ENCODE results near the gene ODF2. TPM values are rescaled to one million over a fixed set of nuclear protein-coding genes. Genes with fewer than 3 reads are reported as not detected.
"Not testable (repeated sequence)": the region's sequence is repeated elsewhere in the genome, so short reads cannot be mapped to it uniquely, and the experiment has no call there.

Gene ODF2
- total RNA-seq, 5 donors from 2014 or later (not counting 1 experiment from before 2014, with no cell fraction given) = 26.0 to 35.7 (median 33.1) TPM

DNA sequence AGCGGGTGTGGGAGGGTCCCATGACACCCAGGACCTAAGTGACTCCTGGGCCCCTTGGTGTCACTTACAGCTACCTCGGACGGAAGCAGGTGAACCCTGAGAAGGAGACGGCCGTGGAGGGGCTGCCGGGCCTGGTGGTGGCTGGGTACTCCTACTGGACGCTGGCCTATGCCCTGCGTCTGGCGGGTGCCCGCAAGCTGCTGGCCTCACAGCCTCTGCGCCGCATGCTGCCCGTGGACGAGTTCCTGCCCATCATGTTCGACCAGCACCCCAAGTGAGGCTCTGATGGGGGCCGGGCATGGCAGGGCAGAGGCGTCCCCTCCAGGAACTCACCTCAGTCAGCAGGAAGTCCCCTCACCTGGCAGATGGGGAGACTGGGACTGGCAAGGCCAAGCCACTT, 21.5 kb upstream of the ODF2 start:
- ChIA-PET POLR2A (no interaction called here), CTCF (no interaction called here)
- no peaks in the 10 kb centered on the region for H3K36me3 Mint-ChIP-seq
- no peak for DNase-seq
- no peaks in the 10 kb centered on the region for H3K27me3 Mint-ChIP-seq
- no peak overlapping the region for H3K4me3 ChIP-seq (ENCODE audit: control insufficient read depth in 1 of 2, extremely low read depth in 1 of 2, low read length in 1 of 2)
- no peaks in the 10 kb centered on the region for H3K9me3 ChIP-seq
- no peak overlapping the region for H3K4me3 Mint-ChIP-seq
- ATAC-seq (replicated peaks in 1 of 4) = no peak
- H3K4me1 ChIP-seq (ENCODE audit: control insufficient read depth in 1 of 2, extremely low read depth in 1 of 2, insufficient read depth in 2 of 2, low read length in 2 of 2) = peaks cover 0 to 11% of the 10 kb centered on the region in 2 experiments
- no peaks in the 10 kb centered on the region for H3K9me3 Mint-ChIP-seq
- H3K36me3 ChIP-seq (ENCODE audit: control insufficient read depth in 2 of 2, extremely low read depth in 1 of 2, insufficient read depth in 1 of 2, low read length in 1 of 2) = no peaks in the 10 kb centered on the region
- H3K27me3 ChIP-seq (replicated peaks in 1 of 2; ENCODE audit: control insufficient read depth in 2 of 2, extremely low read depth in 1 of 2, insufficient read depth in 2 of 2, low read length in 1 of 2) = no peaks in the 10 kb centered on the region
- H3K4me1 Mint-ChIP-seq = peaks cover 4 to 5% (median 4%) of the 10 kb centered on the region in 3 donors
- 84% methylated on average over 9 of the region's 17 CpGs for WGBS (ENCODE audit: insufficient coverage)
- no peak overlapping the region for H3K27ac Mint-ChIP-seq
- no peak overlapping the region for H3K27ac ChIP-seq (ENCODE audit: low read length)

- H3K4me1 Mint-ChIP-seq = peaks cover 4 to 5% (median 4%) of the 10 kb centered on the region in 3 donors
- H3K4me3 ChIP-seq (ENCODE audit: control insufficient read depth in 1 of 2, extremely low read depth in 1 of 2, low read length in 1 of 2) = no peak overlapping the region
- 95% methylated on average over 11 of the region's 18 CpGs for WGBS (ENCODE audit: insufficient coverage)
Measured at GRCh38 chr9:128435611-128436010, 20.2 kb upstream of the ODF2 start.

GRCh38 chr9:128438343-128439109, 17.3 kb upstream of the ODF2 start:
- Mint-ChIP-seq H3K27me3 (no peaks in the 10 kb centered on the region), H3K4me1 (peaks cover 4 to 5% (median 4%) of the 10 kb centered on the region in 3 donors), H3K27ac (no peak overlapping the region), H3K4me3 (no peak overlapping the region), H3K36me3 (no peaks in the 10 kb centered on the region), H3K9me3 (no peaks in the 10 kb centered on the region)
- ChIA-PET POLR2A (no interaction called here), CTCF (no interaction called here)
- DNase-seq (peak; percentile 35 to 85 (median 71)), ATAC-seq (replicated peaks in 1 of 4) (peak; percentile 84 to 95 (median 92))
- H3K4me3 ChIP-seq (ENCODE audit: control insufficient read depth in 1 of 2, extremely low read depth in 1 of 2, low read length in 1 of 2) = no peak overlapping the region
- no peaks in the 10 kb centered on the region for H3K36me3 ChIP-seq (ENCODE audit: control insufficient read depth in 2 of 2, extremely low read depth in 1 of 2, insufficient read depth in 1 of 2, low read length in 1 of 2)
- no peaks in the 10 kb centered on the region for H3K9me3 ChIP-seq
- 47% methylated on average over 9 of the region's 12 CpGs for whole genome bisulfite sequencing (ENCODE audit: insufficient coverage)
- no peak overlapping the region for H3K27ac ChIP-seq (ENCODE audit: low read length)
- peaks cover 0 to 11% of the 10 kb centered on the region in 2 experiments for H3K4me1 ChIP-seq (ENCODE audit: control insufficient read depth in 1 of 2, extremely low read depth in 1 of 2, insufficient read depth in 2 of 2, low read length in 2 of 2)
- no peaks in the 10 kb centered on the region for H3K27me3 ChIP-seq (replicated peaks in 1 of 2; ENCODE audit: control insufficient read depth in 2 of 2, extremely low read depth in 1 of 2, insufficient read depth in 2 of 2, low read length in 1 of 2)

More at GRCh38 chr9:128435611-128436010, 20.2 kb upstream of the ODF2 start:
- Histone ChIP-seq H3K27ac (ENCODE audit: low read length) (no peak overlapping the region), H3K36me3 (ENCODE audit: control insufficient read depth in 2 of 2, extremely low read depth in 1 of 2, insufficient read depth in 1 of 2, low read length in 1 of 2) (no peaks in the 10 kb centered on the region), H3K9me3 (no peaks in the 10 kb centered on the region), H3K27me3 (replicated peaks in 1 of 2; ENCODE audit: control insufficient read depth in 2 of 2, extremely low read depth in 1 of 2, insufficient read depth in 2 of 2, low read length in 1 of 2) (no peaks in the 10 kb centered on the region), H3K4me1 (ENCODE audit: control insufficient read depth in 1 of 2, extremely low read depth in 1 of 2, insufficient read depth in 2 of 2, low read length in 2 of 2) (peaks cover 0 to 11% of the 10 kb centered on the region in 2 experiments)
- ChIA-PET POLR2A (no interaction called here), CTCF (no interaction called here)
- Mint-ChIP-seq H3K27ac (no peak overlapping the region), H3K27me3 (no peaks in the 10 kb centered on the region), H3K4me3 (no peak overlapping the region), H3K9me3 (no peaks in the 10 kb centered on the region), H3K36me3 (no peaks in the 10 kb centered on the region)
- ATAC-seq (replicated peaks in 1 of 4) (no peak), DNase-seq (no peak)

DNA sequence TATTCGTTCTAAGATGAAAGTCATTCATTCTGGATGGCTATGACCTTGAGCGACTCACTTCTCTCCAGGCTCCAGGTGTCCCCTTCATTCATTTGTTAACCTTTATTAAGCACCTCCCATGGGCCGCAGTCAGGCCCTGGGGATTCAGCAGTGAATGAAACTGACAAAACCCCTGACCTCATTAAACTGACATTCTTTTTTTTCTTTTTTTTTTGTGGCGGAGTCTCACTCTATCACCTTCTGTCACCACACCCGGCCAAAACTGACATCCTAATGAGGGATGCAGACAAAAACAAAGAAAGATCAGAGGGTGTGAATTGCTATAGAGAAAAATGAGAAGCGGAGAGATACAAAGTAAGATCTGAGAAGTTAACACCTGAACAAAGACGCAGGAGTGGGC, 16.5 kb upstream of the ODF2 start:
- CTCF ChIA-PET = no interaction called here
- peaks cover 4 to 5% (median 4%) of the 10 kb centered on the region in 3 donors for H3K4me1 Mint-ChIP-seq

GRCh38 chr9:128442150-128442549, 13.7 kb upstream of the ODF2 start:
- no peak for DNase-seq
- Histone ChIP-seq H3K9me3 (no peaks in the 10 kb centered on the region), H3K27me3 (replicated peaks in 1 of 2; ENCODE audit: control insufficient read depth in 2 of 2, extremely low read depth in 1 of 2, insufficient read depth in 2 of 2, low read length in 1 of 2) (no peaks in the 10 kb centered on the region), H3K4me1 (ENCODE audit: control insufficient read depth in 1 of 2, extremely low read depth in 1 of 2, insufficient read depth in 2 of 2, low read length in 2 of 2) (peaks cover 0 to 11% of the 10 kb centered on the region in 2 experiments), H3K4me3 (ENCODE audit: control insufficient read depth in 1 of 2, extremely low read depth in 1 of 2, low read length in 1 of 2) (no peak overlapping the region), H3K36me3 (ENCODE audit: control insufficient read depth in 2 of 2, extremely low read depth in 1 of 2, insufficient read depth in 1 of 2, low read length in 1 of 2) (no peaks in the 10 kb centered on the region), H3K27ac (ENCODE audit: low read length) (no peak overlapping the region)
- Mint-ChIP-seq H3K4me3 (no peak overlapping the region), H3K4me1 (peaks cover 4 to 5% (median 4%) of the 10 kb centered on the region in 3 donors), H3K36me3 (no peaks in the 10 kb centered on the region), H3K27me3 (no peaks in the 10 kb centered on the region), H3K9me3 (no peaks in the 10 kb centered on the region), H3K27ac (no peak overlapping the region)
- ChIA-PET CTCF (interaction anchor here in 1 of 2 donors (0.5 kb wide), 1 partner anchor 155 kb away, joined by 3 read pairs; no protein-coding TSS in a partner anchor), POLR2A (no interaction called here)
- no peak for ATAC-seq (replicated peaks in 1 of 4)
- 62% methylated on average over 6 of the region's 6 CpGs for WGBS (ENCODE audit: insufficient coverage)

More for the DNA sequence above, 16.5 kb upstream of the ODF2 start:
- H3K36me3 ChIP-seq (ENCODE audit: control insufficient read depth in 2 of 2, extremely low read depth in 1 of 2, insufficient read depth in 1 of 2, low read length in 1 of 2) = no peaks in the 10 kb centered on the region
- no peak overlapping the region for H3K27ac ChIP-seq (ENCODE audit: low read length)
- POLR2A ChIA-PET = no interaction called here
- DNase-seq = no peak
- Mint-ChIP-seq H3K27ac (no peak overlapping the region), H3K4me3 (no peak overlapping the region), H3K27me3 (no peaks in the 10 kb centered on the region), H3K9me3 (no peaks in the 10 kb centered on the region), H3K36me3 (no peaks in the 10 kb centered on the region)
- no peaks in the 10 kb centered on the region for H3K27me3 ChIP-seq (replicated peaks in 1 of 2; ENCODE audit: control insufficient read depth in 2 of 2, extremely low read depth in 1 of 2, insufficient read depth in 2 of 2, low read length in 1 of 2)
- ATAC-seq (replicated peaks in 1 of 4) = no peak
- 82% methylated on average over 5 of the region's 7 CpGs for WGBS (ENCODE audit: insufficient coverage)
- peaks cover 0 to 11% of the 10 kb centered on the region in 2 experiments for H3K4me1 ChIP-seq (ENCODE audit: control insufficient read depth in 1 of 2, extremely low read depth in 1 of 2, insufficient read depth in 2 of 2, low read length in 2 of 2)
- H3K9me3 ChIP-seq = no peaks in the 10 kb centered on the region
- H3K4me3 ChIP-seq (ENCODE audit: control insufficient read depth in 1 of 2, extremely low read depth in 1 of 2, low read length in 1 of 2) = no peak overlapping the region

DNA sequence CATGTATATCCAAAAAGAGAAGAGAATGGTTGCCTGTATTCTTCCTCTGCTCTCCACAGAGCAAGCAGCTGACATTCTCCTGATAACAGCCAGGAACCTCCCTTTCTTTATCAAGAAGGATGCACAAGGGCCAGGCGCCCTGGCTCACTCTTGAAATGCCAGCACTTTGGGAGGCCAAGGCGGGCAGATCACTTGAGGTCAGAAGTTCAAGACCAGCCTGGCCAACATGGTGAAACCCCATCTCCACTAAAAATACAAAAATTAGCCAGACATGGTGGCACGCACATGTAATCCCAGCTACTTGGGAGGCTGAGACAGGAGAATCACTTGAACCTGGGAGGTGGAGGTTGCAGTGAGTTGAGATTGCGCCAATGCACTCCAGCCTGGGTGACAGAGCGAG, 9.3 kb upstream of the ODF2 start:
- H3K27ac Mint-ChIP-seq; POLR2A ChIA-PET; H3K27me3 ChIP-seq (replicated peaks in 1 of 2; ENCODE audit: control insufficient read depth in 2 of 2, extremely low read depth in 1 of 2, insufficient read depth in 2 of 2, low read length in 1 of 2); H3K4me1 ChIP-seq (ENCODE audit: control insufficient read depth in 1 of 2, extremely low read depth in 1 of 2, insufficient read depth in 2 of 2, low read length in 2 of 2); H3K36me3 Mint-ChIP-seq; DNase-seq; H3K4me3 ChIP-seq (ENCODE audit: control insufficient read depth in 1 of 2, extremely low read depth in 1 of 2, low read length in 1 of 2); ATAC-seq (replicated peaks in 1 of 4); H3K27ac ChIP-seq (ENCODE audit: low read length); H3K9me3 ChIP-seq; H3K27me3 Mint-ChIP-seq; CTCF ChIA-PET; H3K4me1 Mint-ChIP-seq; H3K9me3 Mint-ChIP-seq; H3K4me3 Mint-ChIP-seq; H3K36me3 ChIP-seq (ENCODE audit: control insufficient read depth in 2 of 2, extremely low read depth in 1 of 2, insufficient read depth in 1 of 2, low read length in 1 of 2): not testable (repeated sequence)
- WGBS (ENCODE audit: insufficient coverage) = no CpG with 5 or more reads among the region's 5 CpGs
